Transverse colon (tissue), 4 donors: Measurements from ENCODE around the gene AGXT.

Source experiments
- EP300 ChIP-seq: sonication (generic); formaldehyde crosslinking; IDR thresholded peaks from one replicate; pipeline ENCODE4 v1.6.1; 2017; ENCODE audit warnings: antibody characterized with exemption, low read depth
- POLR2A ChIP-seq: fragments of 450-650 bp; IDR thresholded peaks from one replicate; pipeline ENCODE4 v1.6.1; 2016; ENCODE audit warnings: antibody characterized with exemption, mild to moderate bottlenecking, moderate library complexity
- POLR2AphosphoS5 ChIP-seq, 3 donors: sonication (generic); formaldehyde crosslinking; IDR thresholded peaks; one replicate each; pipeline ENCODE4 v1.6.1; 2016; ENCODE audit warnings: antibody characterized with exemption in 3 of 3
- TF ChIP-seq, protein P1 (sequence below), 5 experiments: fragments of 200-600 bp in 3 of 5; fragments of 450-650 bp in 2 of 5; sonication (generic) in 3 of 5; IDR thresholded peaks; 1 replicate in 2 of 5; 2 replicates in 3 of 5; pipeline ENCODE4 v1.5.1; 2016 to 2017; ENCODE audit warnings: antibody characterized with exemption in 5 of 5, inconsistent platforms in 3 of 5, mild to moderate bottlenecking in 2 of 5, moderate library complexity in 1 of 5

DNA sequence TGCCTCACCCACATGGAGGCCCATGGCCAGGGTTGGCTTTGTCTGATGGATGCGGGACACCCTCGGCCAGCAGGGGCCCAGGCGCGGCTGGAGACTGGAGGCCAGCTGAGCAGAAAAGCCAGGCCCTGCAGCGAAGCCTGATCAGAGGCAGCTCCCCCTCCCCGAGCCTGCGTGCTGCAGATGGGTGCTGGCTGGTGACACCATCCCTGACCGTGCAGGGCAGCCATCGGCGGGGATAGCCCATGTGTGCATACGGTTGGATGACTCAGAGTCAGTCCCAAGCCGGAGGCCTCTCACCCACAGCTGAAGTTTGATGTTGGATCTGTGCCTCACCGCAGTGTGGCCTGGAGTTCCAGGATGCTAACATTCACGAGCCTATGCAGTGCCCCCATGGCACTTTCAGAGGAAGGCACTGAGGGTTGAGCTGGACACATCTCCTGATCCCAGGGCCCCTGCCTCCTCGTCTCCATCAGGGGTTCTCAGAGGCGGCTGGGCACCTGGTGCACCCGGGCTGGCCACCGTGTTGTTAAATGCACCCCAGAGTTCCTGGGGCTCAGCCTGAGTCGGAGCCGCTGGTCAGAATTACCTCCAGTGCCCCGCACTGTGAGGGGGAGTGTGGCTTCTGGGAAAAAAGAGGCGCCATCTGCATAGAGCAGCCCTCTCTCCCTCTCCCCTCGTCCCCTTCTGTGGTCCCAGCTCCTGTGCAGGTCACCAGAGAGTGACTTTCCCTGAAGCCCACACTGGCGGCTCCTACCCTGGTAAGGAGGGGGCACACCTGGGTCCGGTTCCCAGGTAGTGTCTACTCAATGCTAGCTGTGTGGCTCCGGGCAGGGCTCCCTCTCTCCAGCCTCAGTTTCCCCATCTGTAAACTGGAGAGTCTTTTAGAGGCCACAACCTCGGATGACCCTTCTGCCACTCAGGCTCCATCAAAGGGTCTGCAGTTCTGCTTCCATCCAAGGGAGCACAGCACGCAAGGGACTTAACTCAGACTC, 29.2 kb upstream of the AGXT start:
- TF ChIP-seq, protein P1, sequence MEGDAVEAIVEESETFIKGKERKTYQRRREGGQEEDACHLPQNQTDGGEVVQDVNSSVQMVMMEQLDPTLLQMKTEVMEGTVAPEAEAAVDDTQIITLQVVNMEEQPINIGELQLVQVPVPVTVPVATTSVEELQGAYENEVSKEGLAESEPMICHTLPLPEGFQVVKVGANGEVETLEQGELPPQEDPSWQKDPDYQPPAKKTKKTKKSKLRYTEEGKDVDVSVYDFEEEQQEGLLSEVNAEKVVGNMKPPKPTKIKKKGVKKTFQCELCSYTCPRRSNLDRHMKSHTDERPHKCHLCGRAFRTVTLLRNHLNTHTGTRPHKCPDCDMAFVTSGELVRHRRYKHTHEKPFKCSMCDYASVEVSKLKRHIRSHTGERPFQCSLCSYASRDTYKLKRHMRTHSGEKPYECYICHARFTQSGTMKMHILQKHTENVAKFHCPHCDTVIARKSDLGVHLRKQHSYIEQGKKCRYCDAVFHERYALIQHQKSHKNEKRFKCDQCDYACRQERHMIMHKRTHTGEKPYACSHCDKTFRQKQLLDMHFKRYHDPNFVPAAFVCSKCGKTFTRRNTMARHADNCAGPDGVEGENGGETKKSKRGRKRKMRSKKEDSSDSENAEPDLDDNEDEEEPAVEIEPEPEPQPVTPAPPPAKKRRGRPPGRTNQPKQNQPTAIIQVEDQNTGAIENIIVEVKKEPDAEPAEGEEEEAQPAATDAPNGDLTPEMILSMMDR (IDR thresholded peaks at IDR 0.05), result no peak
- TF ChIP-seq POLR2A (no peak), POLR2AphosphoS5 (IDR thresholded peaks at IDR 0.05) (no peak), EP300 (no peak)
